Measurements from ENCODE around the gene COMTD1.
A peak's percentile ranks its signal among the peaks of the same experiment; 100 is the strongest.

Gene COMTD1

DNA sequence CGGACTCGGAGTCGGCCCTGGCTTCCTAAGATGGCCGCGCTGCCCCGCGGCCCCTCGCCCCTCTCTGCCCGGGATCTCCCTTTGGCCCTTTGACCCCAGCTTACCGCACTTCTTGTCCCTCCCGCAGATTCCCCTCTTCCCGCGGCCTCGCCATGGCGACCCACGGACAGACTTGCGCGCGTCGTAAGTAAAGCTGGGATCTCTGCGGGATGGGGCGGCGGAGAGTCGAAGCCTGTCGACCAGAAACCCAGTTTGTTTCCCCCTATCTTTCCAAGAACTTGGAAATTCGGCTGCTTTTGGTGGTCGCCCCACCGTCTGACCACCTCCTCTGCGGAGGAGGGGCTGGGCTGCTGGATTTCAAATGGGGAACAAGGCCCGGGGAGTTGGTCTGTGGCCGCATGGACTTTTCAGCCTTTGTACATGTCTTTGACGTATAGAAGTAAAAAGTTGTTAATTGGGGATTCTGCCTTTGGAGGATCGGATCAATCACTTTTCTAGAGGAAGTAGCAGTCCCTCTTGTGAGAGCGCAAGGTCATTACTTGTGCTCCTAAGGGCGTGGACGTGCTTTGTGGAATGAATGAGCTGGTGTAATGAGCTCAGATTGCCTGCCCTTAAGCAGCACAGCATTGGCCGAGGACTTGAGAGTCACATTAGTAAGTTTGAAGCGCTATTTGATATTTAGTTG lies 24.6 kb downstream of the COMTD1 start:
- H3K4me3 ChIP-seq (ENCODE audit: insufficient read depth, low read length, poor library complexity, severe bottlenecking), result peak overlapping the region; percentile 98
- peaks cover 52% of the 10 kb centered on the region for H3K79me2 ChIP-seq (ENCODE audit: insufficient read depth, low read length)
- H4K20me1 ChIP-seq (ENCODE audit: low read depth, low read length), result peaks cover 4% of the 10 kb centered on the region; the same call in 1 of the 2 replicates
- H3K9me3 ChIP-seq (ENCODE audit: insufficient read depth, low read length), result no peaks in the 10 kb centered on the region
- H3K27ac ChIP-seq (ENCODE audit: low read depth, low read length), result peak overlapping the region; percentile 83
- peaks cover 20% of the 10 kb centered on the region for H3K36me3 ChIP-seq (ENCODE audit: low read length)
- no peak for TF ChIP-seq EZH2phosphoT487 (conservative IDR thresholded peaks at IDR 0.05; ENCODE audit: low read length)
- TF ChIP-seq, protein P1, sequence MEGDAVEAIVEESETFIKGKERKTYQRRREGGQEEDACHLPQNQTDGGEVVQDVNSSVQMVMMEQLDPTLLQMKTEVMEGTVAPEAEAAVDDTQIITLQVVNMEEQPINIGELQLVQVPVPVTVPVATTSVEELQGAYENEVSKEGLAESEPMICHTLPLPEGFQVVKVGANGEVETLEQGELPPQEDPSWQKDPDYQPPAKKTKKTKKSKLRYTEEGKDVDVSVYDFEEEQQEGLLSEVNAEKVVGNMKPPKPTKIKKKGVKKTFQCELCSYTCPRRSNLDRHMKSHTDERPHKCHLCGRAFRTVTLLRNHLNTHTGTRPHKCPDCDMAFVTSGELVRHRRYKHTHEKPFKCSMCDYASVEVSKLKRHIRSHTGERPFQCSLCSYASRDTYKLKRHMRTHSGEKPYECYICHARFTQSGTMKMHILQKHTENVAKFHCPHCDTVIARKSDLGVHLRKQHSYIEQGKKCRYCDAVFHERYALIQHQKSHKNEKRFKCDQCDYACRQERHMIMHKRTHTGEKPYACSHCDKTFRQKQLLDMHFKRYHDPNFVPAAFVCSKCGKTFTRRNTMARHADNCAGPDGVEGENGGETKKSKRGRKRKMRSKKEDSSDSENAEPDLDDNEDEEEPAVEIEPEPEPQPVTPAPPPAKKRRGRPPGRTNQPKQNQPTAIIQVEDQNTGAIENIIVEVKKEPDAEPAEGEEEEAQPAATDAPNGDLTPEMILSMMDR (IDR thresholded peaks at IDR 0.05; ENCODE audit: insufficient read depth, low read length, poor library complexity, severe bottlenecking), result no peak
- H3K27me3 ChIP-seq (ENCODE audit: low read length), result no peaks in the 10 kb centered on the region
- H3K9ac ChIP-seq (ENCODE audit: low read length), result peak overlapping the region; percentile 99
- H3F3A ChIP-seq (ENCODE audit: insufficient read depth), result no peaks in the 10 kb centered on the region
- peak overlapping the region; percentile 96 for H3K4me2 ChIP-seq (ENCODE audit: low read depth, low read length, poor library complexity, severe bottlenecking)
- peak overlapping the region; percentile 86 for H2AFZ ChIP-seq (ENCODE audit: low read depth, low read length, severe bottlenecking)
- H3K9me2 ChIP-seq (replicated peaks; ENCODE audit: insufficient read depth, low read length), result no peaks in the 10 kb centered on the region

DNA sequence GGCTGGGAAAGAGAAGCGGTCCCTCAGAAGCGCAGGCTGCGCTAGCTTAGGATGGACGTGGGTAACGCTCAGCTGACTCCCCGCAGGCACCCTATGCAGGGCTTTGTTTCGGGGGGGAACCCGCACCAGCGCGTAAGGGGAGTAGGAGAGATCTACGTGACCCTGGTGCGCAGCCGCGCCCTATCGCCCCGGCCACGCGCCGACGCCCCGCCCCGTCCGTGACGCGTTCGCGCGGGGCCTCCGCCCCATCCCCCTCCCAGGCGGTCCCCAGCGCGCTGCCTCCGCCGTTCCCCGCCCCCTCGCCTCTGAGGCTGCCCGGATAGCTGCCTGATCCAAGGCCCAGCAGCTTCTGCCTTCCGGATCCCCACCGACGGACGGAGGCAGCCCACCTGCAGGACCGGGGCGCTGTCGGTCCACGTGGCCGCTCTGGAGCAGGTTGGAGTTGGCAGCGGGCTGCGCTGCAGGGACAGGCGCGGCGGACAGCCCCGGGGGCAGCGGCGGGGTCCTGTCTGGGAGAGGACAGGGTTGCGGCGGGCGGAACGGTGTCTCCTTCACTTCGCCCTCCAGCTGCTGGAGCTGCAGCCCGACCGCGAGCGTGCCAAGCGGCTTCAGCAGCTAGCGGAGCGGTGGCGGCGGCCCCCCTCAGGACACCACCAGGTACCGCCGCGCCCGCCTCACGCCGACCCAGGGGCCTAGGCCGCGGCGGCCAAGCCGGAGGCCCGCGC lies 25.3 kb downstream of the COMTD1 start, which contains the start of gene VDAC2:
Gene VDAC2 (plus strand): TSS at position 515 of the 725 bp plus-strand sequence. CDS start 363 bp downstream, outside the sequence.
- no peaks in the 10 kb centered on the region; the same call in 1 of the 2 replicates for H4K20me1 ChIP-seq (ENCODE audit: low read depth, low read length)
- no peaks in the 10 kb centered on the region for H3K9me2 ChIP-seq (replicated peaks; ENCODE audit: insufficient read depth, low read length)
- peak within 1 kb of the TSS; percentile 97 for H2AFZ ChIP-seq (ENCODE audit: low read depth, low read length, severe bottlenecking)
- peaks cover 18% of the 10 kb centered on the region for H3K36me3 ChIP-seq (ENCODE audit: low read length)
- H3K9ac ChIP-seq (ENCODE audit: low read length), result peak within 1 kb of the TSS; percentile 99
- no peaks in the 10 kb centered on the region for H3K27me3 ChIP-seq (ENCODE audit: low read length)
- H3K4me2 ChIP-seq (ENCODE audit: low read depth, low read length, poor library complexity, severe bottlenecking), result peak within 1 kb of the TSS; percentile 96
- TF ChIP-seq EZH2phosphoT487 (conservative IDR thresholded peaks at IDR 0.05; ENCODE audit: low read length), result no peak
- TF ChIP-seq, protein P1 (IDR thresholded peaks at IDR 0.05; ENCODE audit: insufficient read depth, low read length, poor library complexity, severe bottlenecking), result no peak
- H3K4me3 ChIP-seq (ENCODE audit: insufficient read depth, low read length, poor library complexity, severe bottlenecking), result peak within 1 kb of the TSS; percentile 98
- peak within 1 kb of the TSS; percentile 83 for H3K27ac ChIP-seq (ENCODE audit: low read depth, low read length)
- H3K9me3 ChIP-seq (ENCODE audit: insufficient read depth, low read length), result no peaks in the 10 kb centered on the region
- no peaks in the 10 kb centered on the region for H3F3A ChIP-seq (ENCODE audit: insufficient read depth)
- peaks cover 46% of the 10 kb centered on the region for H3K79me2 ChIP-seq (ENCODE audit: insufficient read depth, low read length)

DNA sequence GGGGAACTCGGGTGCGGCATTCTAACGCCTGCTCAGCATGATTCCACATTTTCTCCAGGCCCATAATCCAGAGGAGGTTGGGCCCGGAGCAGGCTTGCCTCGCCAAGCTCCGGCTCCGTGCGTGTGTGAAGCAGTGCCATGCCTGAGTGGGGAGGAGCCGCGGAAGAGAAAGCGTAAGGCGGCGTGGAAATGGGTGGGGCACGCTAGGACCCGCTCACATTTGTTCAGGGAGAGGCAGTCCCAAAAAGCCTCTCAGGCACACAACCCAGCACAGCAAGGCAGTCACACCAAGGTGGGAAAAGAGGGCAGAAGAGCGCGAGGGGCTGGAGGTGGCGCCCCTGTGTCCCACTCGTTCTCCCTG lies 25.9 kb downstream of the COMTD1 start:
- Histone ChIP-seq H3K79me2 (ENCODE audit: insufficient read depth, low read length) (peaks cover 41% of the 10 kb centered on the region), H3K9me2 (replicated peaks; ENCODE audit: insufficient read depth, low read length) (no peaks in the 10 kb centered on the region), H3K9ac (ENCODE audit: low read length) (peak overlapping the region; percentile 99), H3K4me3 (ENCODE audit: insufficient read depth, low read length, poor library complexity, severe bottlenecking) (peak overlapping the region; percentile 98), H3K27me3 (ENCODE audit: low read length) (no peaks in the 10 kb centered on the region), H2AFZ (ENCODE audit: low read depth, low read length, severe bottlenecking) (peak overlapping the region; percentile 97), H3K4me2 (ENCODE audit: low read depth, low read length, poor library complexity, severe bottlenecking) (peak overlapping the region; percentile 96), H3K36me3 (ENCODE audit: low read length) (peaks cover 18% of the 10 kb centered on the region), H3K27ac (ENCODE audit: low read depth, low read length) (peak overlapping the region; percentile 83), H3F3A (ENCODE audit: insufficient read depth) (no peaks in the 10 kb centered on the region), H4K20me1 (ENCODE audit: low read depth, low read length) (no peaks in the 10 kb centered on the region; the same call in 1 of the 2 replicates), H3K9me3 (ENCODE audit: insufficient read depth, low read length) (no peaks in the 10 kb centered on the region)
- TF ChIP-seq EZH2phosphoT487 (conservative IDR thresholded peaks at IDR 0.05; ENCODE audit: low read length), result no peak

Data from SU-DHL-6 (cell line).